H9 (cell line): ENCODE data around the gene CAND2. TPM values are rescaled to one million over a fixed set of nuclear protein-coding genes. Genes with fewer than 3 reads are reported as not detected.

Experiments
- DNase-seq: peaks from one replicate; pipeline ENCODE4 v3.0.0-alpha.2; 2017
- H2AFZ ChIP-seq: one replicate; pipeline ENCODE4 v1.6.1; 2013; ENCODE audit warnings: mild to moderate bottlenecking, low read length, control low read depth, moderate library complexity
- H2AK5ac ChIP-seq: 2 replicates; pipeline ENCODE4 v1.6.1; 2013; ENCODE audit warnings: low read length, control low read depth, mixed read lengths; ENCODE audit not compliant: insufficient read length
- H2BK120ac ChIP-seq: one replicate; pipeline ENCODE4 v1.6.1; 2013; ENCODE audit warnings: low read depth, mild to moderate bottlenecking, low read length, control low read depth, inconsistent platforms; ENCODE audit not compliant: poor library complexity, severe bottlenecking
- H2BK12ac ChIP-seq: 2 replicates; pipeline ENCODE4 v1.6.1; 2013; ENCODE audit warnings: low read length, control low read depth, mixed read lengths, low read depth; ENCODE audit not compliant: insufficient read length
- H2BK15ac ChIP-seq: 2 replicates; pipeline ENCODE4 v1.6.1; 2013; ENCODE audit warnings: low read depth, low read length, control low read depth
- H2BK20ac ChIP-seq: one replicate; pipeline ENCODE4 v1.6.1; 2013; ENCODE audit warnings: low read depth, mild to moderate bottlenecking, low read length, control low read depth, inconsistent platforms; ENCODE audit not compliant: poor library complexity, severe bottlenecking
- H2BK5ac ChIP-seq: 2 replicates; pipeline ENCODE4 v1.6.1; 2013; ENCODE audit warnings: low read length, control low read depth, mixed read lengths; ENCODE audit not compliant: insufficient read length
- H3K14ac ChIP-seq: 2 replicates; pipeline ENCODE4 v1.6.1; 2013; ENCODE audit warnings: low read length, control low read depth; ENCODE audit not compliant: insufficient read depth
- H3K18ac ChIP-seq: 2 replicates; pipeline ENCODE4 v1.6.1; 2013; ENCODE audit warnings: low read depth, mild to moderate bottlenecking, mixed read lengths, low read length, control low read depth; ENCODE audit not compliant: insufficient read length
- H3K23ac ChIP-seq: 2 replicates; pipeline ENCODE4 v1.6.1; 2013; ENCODE audit warnings: low read length, control low read depth, mixed read lengths, low read depth; ENCODE audit not compliant: insufficient read length
- H3K23me2 ChIP-seq: 2 replicates; pipeline ENCODE4 v1.6.1; 2013; ENCODE audit warnings: low read depth, mild to moderate bottlenecking, mixed read lengths, low read length, control low read depth; ENCODE audit not compliant: insufficient read length, poor library complexity, severe bottlenecking
- H3K27ac ChIP-seq: 2 replicates; pipeline ENCODE4 v1.5.1; 2013; ENCODE audit warnings: low read length, control low read depth, mixed read lengths, low read depth; ENCODE audit not compliant: insufficient read length
- H3K27me3 ChIP-seq: 2 replicates; pipeline ENCODE4 v1.6.1; 2013; ENCODE audit warnings: low read length, control low read depth, inconsistent platforms; ENCODE audit not compliant: insufficient read depth
- H3K4ac ChIP-seq: 2 replicates; pipeline ENCODE4 v1.6.1; 2013; ENCODE audit warnings: low read depth, mild to moderate bottlenecking, control low read depth, inconsistent platforms, low read length, moderate library complexity
- H3K4me1 ChIP-seq: 2 replicates; pipeline ENCODE4 v1.6.1; 2013; ENCODE audit warnings: low read length, control low read depth, inconsistent platforms; ENCODE audit not compliant: insufficient read depth
- H3K4me2 ChIP-seq: 2 replicates; pipeline ENCODE4 v1.6.1; 2013; ENCODE audit warnings: low read length, control low read depth, mixed read lengths; ENCODE audit not compliant: insufficient read length, insufficient read depth
- H3K56ac ChIP-seq: 2 replicates; pipeline ENCODE4 v1.6.1; 2013; ENCODE audit warnings: low read depth, mild to moderate bottlenecking, mixed read lengths, low read length, control low read depth; ENCODE audit not compliant: insufficient read length
- H3K79me1 ChIP-seq: 2 replicates; pipeline ENCODE4 v1.6.1; 2013; ENCODE audit warnings: low read depth, mild to moderate bottlenecking, moderate library complexity, low read length, control low read depth, inconsistent platforms; ENCODE audit not compliant: insufficient read depth, poor library complexity, severe bottlenecking
- H3K79me2 ChIP-seq: 2 replicates; pipeline ENCODE4 v1.6.1; 2013; ENCODE audit warnings: low read length, control low read depth, inconsistent platforms; ENCODE audit not compliant: insufficient read depth
- H3K9ac ChIP-seq: 2 replicates; pipeline ENCODE4 v1.6.1; 2013; ENCODE audit warnings: low read length, control low read depth, mixed read lengths; ENCODE audit not compliant: insufficient read length; ENCODE audit errors: extremely low read depth
- H3K9me3 ChIP-seq: one replicate; pipeline ENCODE4 v1.6.1; 2013; ENCODE audit warnings: low read depth, low read length, inconsistent platforms; ENCODE audit not compliant: control insufficient read depth
- H3T11ph ChIP-seq: one replicate; pipeline ENCODE4 v1.6.1; 2013; ENCODE audit warnings: mild to moderate bottlenecking, low read length, control low read depth, inconsistent platforms
- H4K20me1 ChIP-seq: one replicate; pipeline ENCODE4 v1.6.1; 2013; ENCODE audit not compliant: control insufficient read depth, insufficient read length, insufficient read depth
- H4K5ac ChIP-seq: 2 replicates; pipeline ENCODE4 v1.6.1; 2013; ENCODE audit warnings: low read depth, mild to moderate bottlenecking, mixed read lengths, low read length, control low read depth; ENCODE audit not compliant: insufficient read length
- H4K8ac ChIP-seq: replicated peaks from 2 replicates; pipeline ENCODE4 v1.6.1; 2013; ENCODE audit warnings: low read length, control low read depth, mixed read lengths, low read depth; ENCODE audit not compliant: insufficient read length
- H4K91ac ChIP-seq: 2 replicates; pipeline ENCODE4 v1.6.1; 2013; ENCODE audit warnings: low read depth, mild to moderate bottlenecking, moderate library complexity, mixed read lengths, low read length, control low read depth; ENCODE audit not compliant: insufficient read length
- H3K27ac Mint-ChIP-seq, 3 experiments: 2 replicates in 2 of 3; 3 replicates in 1 of 3; pipeline ENCODE4 v1.8.0; 2020 to 2021; ENCODE audit warnings: mixed read lengths in 3 of 3, mild to moderate bottlenecking in 1 of 3, moderate library complexity in 1 of 3
- H3K27me3 Mint-ChIP-seq: 2 replicates; pipeline ENCODE4 v1.8.0; 2021; ENCODE audit warnings: low read depth, mild to moderate bottlenecking, moderate library complexity, mixed read lengths
- H3K36me3 Mint-ChIP-seq, 3 experiments: 2 replicates in 2 of 3; 3 replicates in 1 of 3; pipeline ENCODE4 v1.8.0; 2020 to 2021; ENCODE audit warnings: low read depth in 3 of 3, mixed read lengths in 3 of 3; ENCODE audit not compliant: insufficient read depth in 1 of 3
- H3K4me1 Mint-ChIP-seq, 2 experiments: 2 replicates each; pipeline ENCODE4 v1.8.0; 2020; ENCODE audit warnings: mixed read lengths in 2 of 2
- H3K4me3 Mint-ChIP-seq, 2 experiments: 2 replicates in 1 of 2; 3 replicates in 1 of 2; pipeline ENCODE4 v1.8.0; 2020 to 2021; ENCODE audit warnings: mild to moderate bottlenecking in 2 of 2, mixed read lengths in 2 of 2, moderate library complexity in 1 of 2
- H3K9me3 Mint-ChIP-seq, 2 experiments: 2 replicates in 1 of 2; 3 replicates in 1 of 2; pipeline ENCODE4 v1.8.0; 2020; ENCODE audit warnings: mild to moderate bottlenecking in 2 of 2, mixed read lengths in 2 of 2, moderate library complexity in 1 of 2
- WGBS: extraction: QIAGEN DNeasy Blood & Tissue Kit; methylation state at CpG from one replicate; pipeline ENCODE4 v1.1.7; 2013; ENCODE audit warnings: missing lambda C conversion rate, low lambda C conversion rate, mixed read lengths; ENCODE audit not compliant: insufficient read length; ENCODE audit errors: extremely low coverage; 5-methylcytosine and 5-hydroxymethylcytosine counted together
- total RNA-seq: library from RNA; stranded (reverse); gene quantifications from 2 replicates; pipeline ENCODE4 v1.2.1, GENCODE V29; 2021
- TF ChIP-seq, protein P1 (sequence below): fragments of 200-600 bp; sonication (generic); conservative IDR thresholded peaks from 3 replicates; pipeline ENCODE4 v1.8.0; 2021; ENCODE audit warnings: antibody characterized with exemption, mild to moderate bottlenecking

The CAND2 gene
- total RNA-seq, 1 experiment from 2014 or later = 10.7 TPM

- Histone ChIP-seq H3K23ac (no peak overlapping the region), H4K8ac (no peak overlapping the region), H3K56ac (no peak overlapping the region), H3K18ac (no peak overlapping the region), H3T11ph (no peak overlapping the region), H2AFZ (no peak overlapping the region), H2BK5ac (no peak overlapping the region), H3K9ac (no peak overlapping the region), H4K91ac (no peak overlapping the region), H2BK15ac (no peak overlapping the region), H2BK120ac (no peak overlapping the region), H4K5ac (no peak overlapping the region), H3K4ac (no peak overlapping the region), H3K4me1 (no peaks in the 10 kb centered on the region; the same call in 1 of the 2 replicates), H3K27ac (no peak overlapping the region), H3K14ac (no peak overlapping the region), H3K79me2 (no peaks in the 10 kb centered on the region), H3K27me3 (no peaks in the 10 kb centered on the region), H2BK12ac (no peak overlapping the region), H3K23me2 (peaks cover 9% of the 10 kb centered on the region), H3K4me2 (peak overlapping the region; percentile 61), H2AK5ac (no peak overlapping the region), H4K20me1 (no peaks in the 10 kb centered on the region), H2BK20ac (no peak overlapping the region), H3K9me3 (no peaks in the 10 kb centered on the region), H3K79me1 (no peaks in the 10 kb centered on the region)
- WGBS = no CpG with 5 or more reads among the region's 28 CpGs
- DNase-seq = peak; percentile 84
- peaks cover 7 to 9% of the 10 kb centered on the region in 2 experiments for H3K4me1 Mint-ChIP-seq
- TF ChIP-seq, protein P1, sequence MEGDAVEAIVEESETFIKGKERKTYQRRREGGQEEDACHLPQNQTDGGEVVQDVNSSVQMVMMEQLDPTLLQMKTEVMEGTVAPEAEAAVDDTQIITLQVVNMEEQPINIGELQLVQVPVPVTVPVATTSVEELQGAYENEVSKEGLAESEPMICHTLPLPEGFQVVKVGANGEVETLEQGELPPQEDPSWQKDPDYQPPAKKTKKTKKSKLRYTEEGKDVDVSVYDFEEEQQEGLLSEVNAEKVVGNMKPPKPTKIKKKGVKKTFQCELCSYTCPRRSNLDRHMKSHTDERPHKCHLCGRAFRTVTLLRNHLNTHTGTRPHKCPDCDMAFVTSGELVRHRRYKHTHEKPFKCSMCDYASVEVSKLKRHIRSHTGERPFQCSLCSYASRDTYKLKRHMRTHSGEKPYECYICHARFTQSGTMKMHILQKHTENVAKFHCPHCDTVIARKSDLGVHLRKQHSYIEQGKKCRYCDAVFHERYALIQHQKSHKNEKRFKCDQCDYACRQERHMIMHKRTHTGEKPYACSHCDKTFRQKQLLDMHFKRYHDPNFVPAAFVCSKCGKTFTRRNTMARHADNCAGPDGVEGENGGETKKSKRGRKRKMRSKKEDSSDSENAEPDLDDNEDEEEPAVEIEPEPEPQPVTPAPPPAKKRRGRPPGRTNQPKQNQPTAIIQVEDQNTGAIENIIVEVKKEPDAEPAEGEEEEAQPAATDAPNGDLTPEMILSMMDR = no peak
- H3K27me3 Mint-ChIP-seq = peaks cover 80% of the 10 kb centered on the region
- H3K4me3 Mint-ChIP-seq = peak overlapping the region; percentile 66 to 85
- H3K9me3 Mint-ChIP-seq = peaks cover 8 to 9% of the 10 kb centered on the region in 2 experiments
- no peak overlapping the region for H3K27ac Mint-ChIP-seq
- H3K36me3 Mint-ChIP-seq = 0 out of 7 replicates have a peak, but pooled peaks cover 0 to 2% (median 0%) of the 10 kb centered on the region in 3 experiments
These were observed 72.6 kb downstream of the CAND2 start for GRCh38 chr3:12869035-12869621.
